Heart left ventricle (tissue), 13 donors: ENCODE measurements around the gene VRK2.

ENCODE experiments used
- POLR2A ChIP-seq, 2 donors: fragments of 450-650 bp; IDR thresholded peaks; one replicate each; pipeline ENCODE4 v1.6.1; 2017; ENCODE audit warnings: antibody characterized with exemption in 2 of 2, mild to moderate bottlenecking in 2 of 2, moderate library complexity in 2 of 2
- TF ChIP-seq, protein P1 (sequence below), 12 donors: fragments of 200-600 bp; sonication (generic) in 4 of 12; IDR thresholded peaks; one replicate each; pipeline versions ENCODE4 v1.5.0 to v1.8.0; 2018 to 2022; ENCODE audit warnings: antibody characterized with exemption in 12 of 12, mild to moderate bottlenecking in 5 of 12
- donor health status: ischemic (EF 13 %, LVEDD 7.1; RV severe dilation, severe dysfunction).
- donor health status: DM: no; HTN: yes; CAD: no.
- donor health status: DM: no; HTN: no; CAD: no.
- donor health status: ischemic (EF 25% LVEDD 6.9; RV normal size, moderate dysfunction).
- donor health status: ischemic (EF 25% LVEDD 5.7; RV mildly dilated, moderate dysfunction).
- donor health status: ischemic (EF 35%, LVEDD 5.7; RV mildly dilated, moderate dysfunction).
- donor health status: nonischemic (EF 11% LVEDD 7.7; RV severe dilation, severe dysfunction).
- donor health status: DM: yes; HTN: yes; CAD: no.
- donor health status: PGD.
- donor health status: ischemic (EF 29% LVEDD 5.4; RV normal size, mild dysfunction).
- donor health status: nonischemic (EF 23%, LVEDD 6.1; RV moderate dilation, normal function).

- TF ChIP-seq, protein P1, sequence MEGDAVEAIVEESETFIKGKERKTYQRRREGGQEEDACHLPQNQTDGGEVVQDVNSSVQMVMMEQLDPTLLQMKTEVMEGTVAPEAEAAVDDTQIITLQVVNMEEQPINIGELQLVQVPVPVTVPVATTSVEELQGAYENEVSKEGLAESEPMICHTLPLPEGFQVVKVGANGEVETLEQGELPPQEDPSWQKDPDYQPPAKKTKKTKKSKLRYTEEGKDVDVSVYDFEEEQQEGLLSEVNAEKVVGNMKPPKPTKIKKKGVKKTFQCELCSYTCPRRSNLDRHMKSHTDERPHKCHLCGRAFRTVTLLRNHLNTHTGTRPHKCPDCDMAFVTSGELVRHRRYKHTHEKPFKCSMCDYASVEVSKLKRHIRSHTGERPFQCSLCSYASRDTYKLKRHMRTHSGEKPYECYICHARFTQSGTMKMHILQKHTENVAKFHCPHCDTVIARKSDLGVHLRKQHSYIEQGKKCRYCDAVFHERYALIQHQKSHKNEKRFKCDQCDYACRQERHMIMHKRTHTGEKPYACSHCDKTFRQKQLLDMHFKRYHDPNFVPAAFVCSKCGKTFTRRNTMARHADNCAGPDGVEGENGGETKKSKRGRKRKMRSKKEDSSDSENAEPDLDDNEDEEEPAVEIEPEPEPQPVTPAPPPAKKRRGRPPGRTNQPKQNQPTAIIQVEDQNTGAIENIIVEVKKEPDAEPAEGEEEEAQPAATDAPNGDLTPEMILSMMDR (IDR thresholded peaks at IDR 0.05), result no peak
- TF ChIP-seq POLR2A (IDR thresholded peaks at IDR 0.05), result no peak
These were observed 135.9 kb downstream of the VRK2 start for GRCh38 chr2:58182527-58182926.
